Astrocyte (in vitro differentiated cells and primary cell): ENCODE data around the gene ASB16. TPM values are rescaled to one million over a fixed set of nuclear protein-coding genes. Genes with fewer than 3 reads are reported as not detected.

Source experiments
- DNase-seq: peaks from one replicate; pipeline ENCODE4 v3.0.0-alpha.2; 2010; ENCODE audit warnings: low read depth
- FAIRE-seq: peaks from 2 replicates; lab custom pipeline; 2011; peaks lifted over from hg19 to GRCh38; lab: Jason Lieb, UNC
- H2AFZ ChIP-seq: 2 replicates; pipeline ENCODE4 v1.6.0; 2012; ENCODE audit warnings: low read depth, low read length, inconsistent platforms
- H3K27ac ChIP-seq: 2 replicates; pipeline ENCODE4 v1.5.1; 2011; ENCODE audit warnings: low read depth, low read length, inconsistent platforms
- H3K27me3 ChIP-seq: 2 replicates; pipeline ENCODE4 v1.6.0; 2011; ENCODE audit warnings: low read length, inconsistent platforms; ENCODE audit not compliant: insufficient read depth
- H3K36me3 ChIP-seq: 2 replicates; pipeline ENCODE4 v1.5.1; 2011; ENCODE audit warnings: low read length, inconsistent platforms; ENCODE audit not compliant: insufficient read depth
- H3K4me1 ChIP-seq: 2 replicates; pipeline ENCODE4 v1.5.1; 2011; ENCODE audit warnings: low read length, inconsistent platforms; ENCODE audit not compliant: insufficient read depth
- H3K4me2 ChIP-seq: 2 replicates; pipeline ENCODE4 v1.6.0; 2012; ENCODE audit warnings: low read length, inconsistent platforms
- H3K4me3 ChIP-seq: 2 replicates; pipeline ENCODE4 v1.5.1; 2011; ENCODE audit warnings: low read depth, mild to moderate bottlenecking, low read length, inconsistent platforms; ENCODE audit not compliant: insufficient read depth
- H3K79me2 ChIP-seq: 2 replicates; pipeline ENCODE4 v1.6.0; 2012; ENCODE audit warnings: mild to moderate bottlenecking, low read length, inconsistent platforms; ENCODE audit not compliant: insufficient read depth
- H3K9ac ChIP-seq: 2 replicates; pipeline ENCODE4 v1.6.0; 2012; ENCODE audit warnings: mild to moderate bottlenecking, low read length, inconsistent platforms
- H3K9me3 ChIP-seq: 2 replicates; pipeline ENCODE4 v1.5.1; 2012; ENCODE audit warnings: low read depth, mild to moderate bottlenecking, low read length, inconsistent platforms; ENCODE audit not compliant: insufficient read depth
- H4K20me1 ChIP-seq: 2 replicates; pipeline ENCODE4 v1.6.0; 2012; ENCODE audit warnings: low read length, inconsistent platforms; ENCODE audit not compliant: insufficient read depth
- H3K27ac Mint-ChIP-seq: one replicate; pipeline ENCODE4 v1.8.0; 2021; ENCODE audit warnings: mild to moderate bottlenecking, mixed read lengths; ENCODE audit not compliant: unreplicated experiment
- H3K27me3 Mint-ChIP-seq: one replicate; pipeline ENCODE4 v1.8.0; 2021; ENCODE audit warnings: low read depth, mixed read lengths; ENCODE audit not compliant: unreplicated experiment
- H3K36me3 Mint-ChIP-seq: one replicate; pipeline ENCODE4 v1.8.0; 2021; ENCODE audit warnings: low read depth, mixed read lengths; ENCODE audit not compliant: unreplicated experiment
- H3K4me1 Mint-ChIP-seq: one replicate; pipeline ENCODE4 v1.8.0; 2021; ENCODE audit warnings: low read depth, mixed read lengths; ENCODE audit not compliant: unreplicated experiment
- H3K4me3 Mint-ChIP-seq: one replicate; pipeline ENCODE4 v1.8.0; 2021; ENCODE audit warnings: mild to moderate bottlenecking, moderate library complexity, mixed read lengths; ENCODE audit not compliant: unreplicated experiment
- H3K9me3 Mint-ChIP-seq: one replicate; pipeline ENCODE4 v1.8.0; 2021; ENCODE audit warnings: mild to moderate bottlenecking, mixed read lengths; ENCODE audit not compliant: unreplicated experiment
- CTCF ChIP-seq: IDR thresholded peaks from 2 replicates; pipeline ENCODE4 v1.5.1; 2011; ENCODE audit warnings: low read depth, mild to moderate bottlenecking, inconsistent platforms, low read length, moderate library complexity; ENCODE audit not compliant: insufficient read depth
- EZH2 ChIP-seq: IDR thresholded peaks from 2 replicates; pipeline ENCODE4 v1.6.1; 2012; ENCODE audit warnings: mild to moderate bottlenecking, low read length, inconsistent platforms; ENCODE audit not compliant: insufficient read depth
- total RNA-seq: library from RNA; stranded (reverse); gene quantifications from 2 replicates; pipeline ENCODE4 v1.2.1, GENCODE V29; 2021

The ASB16 gene
- total RNA-seq, 1 donor from 2014 or later: not detected

- peaks cover 13% of the 10 kb centered on the region for H3K36me3 Mint-ChIP-seq
- H4K20me1 ChIP-seq: peaks cover 13% of the 10 kb centered on the region
- no peak for DNase-seq
- H3K4me1 Mint-ChIP-seq: peaks cover 18% of the 10 kb centered on the region
- no peaks in the 10 kb centered on the region for H3K9me3 Mint-ChIP-seq
- H3K9me3 ChIP-seq: no peaks in the 10 kb centered on the region
- H3K36me3 ChIP-seq: peaks cover 20% of the 10 kb centered on the region
- H3K4me1 ChIP-seq: peaks cover 28% of the 10 kb centered on the region
- H2AFZ ChIP-seq: no peak overlapping the region
- peak overlapping the region; percentile 68 for H3K27ac ChIP-seq
- peak overlapping the region; percentile 69 for H3K4me3 ChIP-seq
- no peaks in the 10 kb centered on the region for H3K27me3 ChIP-seq
- H3K9ac ChIP-seq: peak overlapping the region; percentile 82
- H3K79me2 ChIP-seq: peaks cover 32% of the 10 kb centered on the region
- FAIRE-seq: no peak
- peak overlapping the region; percentile 95 for H3K4me2 ChIP-seq
- peak overlapping the region; percentile 86 for H3K27ac Mint-ChIP-seq
- peak overlapping the region; percentile 85 for H3K4me3 Mint-ChIP-seq
- H3K27me3 Mint-ChIP-seq: no peaks in the 10 kb centered on the region
- no peak for TF ChIP-seq EZH2
- TF ChIP-seq CTCF: no peak
Measured at GRCh38 chr17:44198721-44199552, 28.4 kb downstream of the ASB16 start.

- peak; percentile 92 for DNase-seq
- Histone ChIP-seq H3K79me2 (peaks cover 32% of the 10 kb centered on the region), H3K9ac (peak within 1 kb of the TSS; percentile 91), H3K36me3 (peaks cover 11% of the 10 kb centered on the region), H3K4me3 (peak within 1 kb of the TSS; percentile 81), H4K20me1 (peaks cover 16% of the 10 kb centered on the region), H3K27me3 (no peaks in the 10 kb centered on the region), H3K4me2 (peak within 1 kb of the TSS; percentile 95), H3K9me3 (no peaks in the 10 kb centered on the region), H3K27ac (peak within 1 kb of the TSS; percentile 75), H2AFZ (peak within 1 kb of the TSS; percentile 86), H3K4me1 (peaks cover 36% of the 10 kb centered on the region)
- H3K4me1 Mint-ChIP-seq: peaks cover 20% of the 10 kb centered on the region
- no peaks in the 10 kb centered on the region for H3K9me3 Mint-ChIP-seq
- no peak for FAIRE-seq
- H3K27me3 Mint-ChIP-seq: no peaks in the 10 kb centered on the region
- H3K27ac Mint-ChIP-seq: peak within 1 kb of the TSS; percentile 94
- peaks cover 10% of the 10 kb centered on the region for H3K36me3 Mint-ChIP-seq
- no peak for TF ChIP-seq EZH2
- TF ChIP-seq CTCF: no peak
- H3K4me3 Mint-ChIP-seq: peak within 1 kb of the TSS; percentile 89
Measured at GRCh38 chr17:44199553-44200477, 29.3 kb downstream of the ASB16 start, which contains the start of gene ATXN7L3. TSS of gene ATXN7L3 (minus strand) at chr17:44199884. CDS start at chr17:44198070, 1,814 bp downstream.
